Measurements from ENCODE around the gene TBC1D7.
A peak's percentile ranks its signal among the peaks of the same experiment; 100 is the strongest.

Gene TBC1D7

DNA sequence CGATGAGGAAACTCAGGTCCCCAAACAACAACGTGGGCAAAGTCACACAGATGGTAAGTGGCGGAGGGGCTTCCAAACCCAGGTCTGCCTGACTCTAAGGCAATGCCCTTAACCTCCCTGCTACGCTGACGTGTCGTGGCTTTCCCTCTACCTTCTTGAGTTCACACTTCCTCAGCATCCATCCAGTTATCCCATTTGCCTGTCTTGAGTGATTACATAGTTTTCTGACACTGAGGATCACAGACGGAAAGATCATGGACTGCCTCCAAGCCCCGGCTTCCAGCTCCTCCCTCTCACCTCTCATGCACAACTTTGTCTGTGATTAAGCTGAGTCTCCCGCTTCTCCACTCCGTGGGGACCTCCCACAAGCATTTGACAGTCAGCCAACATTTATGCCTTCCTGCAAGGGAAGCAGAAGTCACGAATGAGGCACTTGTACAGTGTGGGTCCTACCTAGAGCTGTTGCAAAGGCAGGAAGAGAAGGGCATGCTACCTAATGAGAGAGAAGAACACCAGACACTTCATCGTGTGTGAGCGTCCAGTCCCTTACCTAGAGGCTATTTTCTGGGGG is 33.8 kb downstream of the TBC1D7 start:
- no peak for DNase-seq (ENCODE audit: low spot score)

DNA sequence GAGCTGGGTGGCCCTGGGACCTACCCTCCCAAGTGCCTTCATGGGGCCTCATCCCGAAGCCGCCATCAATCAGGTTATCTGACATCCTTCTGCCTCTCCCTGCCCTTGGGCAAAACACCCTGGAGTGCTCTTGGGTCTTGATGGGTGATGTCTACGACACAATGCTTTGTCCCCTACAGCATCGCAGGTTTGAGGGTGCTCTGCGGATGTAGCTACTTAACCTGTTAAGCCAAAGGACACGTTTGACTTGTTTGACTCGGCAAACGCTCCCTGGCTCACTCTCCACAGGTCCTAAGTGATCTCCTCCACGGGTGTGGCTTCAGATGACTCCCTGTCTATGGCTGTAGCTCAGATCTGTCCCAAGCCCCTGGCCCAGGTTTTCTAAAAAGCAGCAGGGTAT is 35.6 kb downstream of the TBC1D7 start:
- DNase-seq (ENCODE audit: low spot score) = no peak

DNA sequence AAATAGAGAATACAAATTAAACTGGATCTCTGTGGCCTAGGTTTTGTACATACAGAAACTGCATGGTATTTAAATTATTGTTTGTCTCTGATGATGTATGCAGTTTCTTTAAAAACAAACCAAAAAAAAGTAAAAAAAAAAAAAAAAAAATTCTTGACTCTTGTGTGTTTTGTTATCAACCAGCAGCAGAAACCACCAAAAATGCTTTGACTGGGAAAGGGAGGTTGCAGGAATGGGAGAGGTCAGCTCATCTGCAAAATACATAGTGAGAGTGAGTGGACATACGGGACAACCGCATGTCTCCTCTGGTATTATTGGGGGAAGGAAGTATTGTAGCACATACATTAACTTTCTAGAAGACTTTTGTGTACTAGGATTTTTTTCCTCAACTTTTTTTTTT is 38.0 kb downstream of the TBC1D7 start:
- no peak for DNase-seq (ENCODE audit: low spot score)

DNA sequence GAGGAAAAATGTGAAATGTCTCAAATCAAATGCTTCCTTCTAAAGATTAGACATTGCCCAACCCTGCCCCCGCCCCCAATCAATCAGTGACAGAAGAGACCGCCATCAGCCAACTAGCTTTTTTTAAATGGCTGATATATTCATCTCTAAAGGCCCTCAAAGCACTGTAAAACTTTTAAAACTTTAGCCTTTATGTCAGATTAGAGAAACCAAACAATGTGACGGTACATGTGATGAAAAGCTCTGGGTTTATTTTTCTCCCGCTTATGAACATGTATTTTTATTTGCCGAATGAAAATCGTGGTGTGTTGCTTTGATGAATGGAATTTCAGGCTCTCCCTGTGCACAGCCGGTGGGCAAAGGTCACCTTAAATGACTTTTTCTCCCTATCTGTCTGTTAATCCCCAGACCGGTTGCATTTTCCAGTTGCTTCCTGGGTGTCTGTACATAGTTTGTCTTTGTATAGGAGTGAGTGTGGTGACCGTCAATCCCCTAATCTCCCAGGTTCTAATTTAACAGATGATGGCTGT is 38.5 kb downstream of the TBC1D7 start:
- DNase-seq (ENCODE audit: low spot score) = no peak

DNA sequence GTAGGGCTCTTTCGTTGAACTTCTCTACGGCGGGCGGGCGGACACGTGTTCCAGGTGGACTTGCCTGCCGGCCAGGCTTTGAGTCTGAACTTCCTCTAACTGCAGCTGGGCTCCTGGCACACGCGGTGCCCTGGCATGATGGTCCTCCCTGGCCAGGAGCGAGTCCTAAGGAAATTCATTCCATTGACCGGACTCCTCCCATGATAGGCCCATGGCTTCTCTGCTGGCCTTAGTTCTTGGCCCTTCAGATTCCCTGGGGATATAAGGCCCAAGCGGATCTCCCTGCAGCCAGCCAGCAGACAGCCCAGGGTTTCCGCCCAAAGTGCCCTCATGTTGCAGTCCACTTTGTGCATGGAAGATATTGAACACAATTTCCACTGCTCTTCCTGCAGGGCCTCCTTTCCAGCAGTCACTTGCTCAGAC is 39.4 kb downstream of the TBC1D7 start:
- no peak for DNase-seq (ENCODE audit: low spot score)

DNA sequence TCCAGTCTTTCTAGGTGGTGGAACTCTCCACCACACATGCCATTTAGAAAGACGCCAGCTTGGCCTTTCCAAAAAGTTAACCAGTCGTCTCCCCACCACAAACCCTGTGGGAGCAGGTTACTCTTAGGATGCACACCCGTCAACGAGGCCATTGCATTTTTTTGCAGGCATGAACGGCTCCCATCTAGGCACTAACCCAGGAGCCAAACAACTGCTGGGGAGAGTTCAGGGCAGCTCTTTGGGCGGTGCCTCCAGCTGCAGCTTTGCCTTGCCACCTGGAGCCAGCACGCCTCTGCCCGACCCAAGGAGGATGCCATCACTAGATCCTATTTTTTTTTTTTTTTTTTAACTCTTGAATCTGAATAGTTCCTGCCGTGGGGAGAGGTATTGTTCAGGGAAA is 39.9 kb downstream of the TBC1D7 start:
- DNase-seq (ENCODE audit: low spot score) = no peak

DNA sequence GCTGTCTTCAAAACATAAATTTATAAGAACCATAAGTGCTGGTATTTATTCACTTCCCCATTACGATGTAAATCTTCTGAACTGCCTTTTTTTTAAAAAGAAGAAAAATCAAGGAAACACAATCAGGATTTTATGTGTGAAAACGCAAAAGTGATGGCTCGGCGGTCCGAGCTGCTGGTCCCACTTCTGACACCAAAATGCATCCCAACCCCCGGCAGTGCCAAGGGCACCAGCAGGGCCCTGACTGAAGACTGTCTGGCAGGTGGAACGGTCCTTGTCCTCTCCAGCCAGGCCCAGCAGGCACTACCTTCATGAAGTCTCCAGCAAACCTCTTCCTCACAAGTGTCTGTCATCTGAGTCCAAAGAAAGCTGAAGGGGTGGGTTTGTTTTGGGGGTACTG is 41.2 kb downstream of the TBC1D7 start:
- DNase-seq (ENCODE audit: low spot score) = no peak

DNA sequence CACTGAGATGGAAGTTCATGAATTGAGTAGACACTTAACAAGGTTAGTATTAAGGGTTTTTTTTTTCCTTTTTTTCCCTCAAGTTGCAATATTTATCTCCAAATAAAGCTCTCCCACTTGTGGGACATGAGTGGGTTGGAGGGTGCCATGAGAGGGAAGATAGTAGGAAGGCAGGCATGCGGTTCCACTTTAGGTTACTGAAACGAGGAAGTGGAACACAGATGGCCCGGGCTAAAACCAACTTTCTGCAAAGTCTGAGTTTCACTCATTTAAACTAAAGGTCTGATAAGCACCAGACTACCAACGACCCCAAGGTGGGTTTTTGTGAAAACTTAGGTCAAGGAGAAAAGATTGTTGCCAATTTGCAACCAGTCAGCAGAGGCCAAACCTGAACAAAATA is 42.2 kb downstream of the TBC1D7 start:
- no peak for DNase-seq (ENCODE audit: low spot score)

DNA sequence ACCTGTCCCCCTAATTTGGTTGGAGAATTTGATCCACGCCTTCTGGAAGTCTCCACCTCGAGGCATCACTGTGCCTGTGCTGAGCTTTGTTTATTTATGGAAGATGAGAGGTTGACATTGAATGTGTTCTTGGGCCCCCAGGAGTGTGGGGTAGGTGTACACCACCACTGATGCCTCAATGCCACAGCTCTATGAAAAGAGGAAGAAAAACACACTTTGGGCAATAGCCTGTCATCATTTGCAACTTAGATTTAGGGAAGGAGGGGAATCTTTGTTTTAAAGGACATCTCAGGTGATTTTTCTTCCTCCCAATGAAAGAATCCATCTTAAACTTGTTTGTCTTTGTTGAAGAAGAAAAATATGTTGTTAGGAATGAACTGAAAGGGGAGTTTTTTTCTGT is 42.6 kb downstream of the TBC1D7 start:
- DNase-seq (ENCODE audit: low spot score) = no peak

DNA sequence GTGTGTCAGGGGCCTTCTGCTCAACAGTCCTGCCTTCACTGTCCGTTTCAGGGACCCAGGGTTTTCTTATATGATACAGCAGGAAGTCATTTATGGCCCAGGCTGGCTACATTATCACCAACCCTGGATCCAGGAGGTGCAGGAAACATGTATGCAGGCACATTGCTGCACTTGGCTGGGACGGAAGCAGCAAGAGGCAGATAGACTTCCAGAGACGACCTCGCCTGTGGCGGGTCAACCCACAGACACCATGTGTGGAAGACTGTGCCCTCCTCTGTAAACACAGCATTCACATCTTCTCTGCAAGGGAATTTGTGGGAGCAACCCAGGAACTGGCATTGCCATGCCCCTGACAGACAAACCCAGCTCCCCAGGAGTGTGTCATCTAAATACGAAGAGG is 43.7 kb downstream of the TBC1D7 start:
- DNase-seq (ENCODE audit: low spot score) = no peak

DNA sequence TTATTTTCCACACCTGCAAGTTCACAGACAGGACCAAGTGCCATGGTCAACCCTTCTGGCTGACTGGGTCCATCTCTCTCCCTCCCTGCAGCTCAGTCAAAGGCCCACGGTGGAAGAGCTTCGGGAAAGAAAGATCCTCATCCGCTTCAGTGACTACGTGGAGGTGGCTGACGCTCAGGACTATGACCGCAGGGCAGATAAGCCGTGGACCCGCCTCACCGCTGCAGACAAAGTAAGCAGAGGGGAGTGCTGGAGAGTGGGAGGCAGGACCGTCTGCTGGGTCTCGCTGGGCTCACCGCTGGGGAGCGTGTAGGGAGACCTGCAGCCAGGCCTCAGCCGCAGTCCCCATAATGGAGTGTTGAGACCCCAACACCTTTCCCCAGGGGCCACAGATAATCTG is 45.0 kb downstream of the TBC1D7 start:
- DNase-seq (ENCODE audit: low spot score) = no peak

DNA sequence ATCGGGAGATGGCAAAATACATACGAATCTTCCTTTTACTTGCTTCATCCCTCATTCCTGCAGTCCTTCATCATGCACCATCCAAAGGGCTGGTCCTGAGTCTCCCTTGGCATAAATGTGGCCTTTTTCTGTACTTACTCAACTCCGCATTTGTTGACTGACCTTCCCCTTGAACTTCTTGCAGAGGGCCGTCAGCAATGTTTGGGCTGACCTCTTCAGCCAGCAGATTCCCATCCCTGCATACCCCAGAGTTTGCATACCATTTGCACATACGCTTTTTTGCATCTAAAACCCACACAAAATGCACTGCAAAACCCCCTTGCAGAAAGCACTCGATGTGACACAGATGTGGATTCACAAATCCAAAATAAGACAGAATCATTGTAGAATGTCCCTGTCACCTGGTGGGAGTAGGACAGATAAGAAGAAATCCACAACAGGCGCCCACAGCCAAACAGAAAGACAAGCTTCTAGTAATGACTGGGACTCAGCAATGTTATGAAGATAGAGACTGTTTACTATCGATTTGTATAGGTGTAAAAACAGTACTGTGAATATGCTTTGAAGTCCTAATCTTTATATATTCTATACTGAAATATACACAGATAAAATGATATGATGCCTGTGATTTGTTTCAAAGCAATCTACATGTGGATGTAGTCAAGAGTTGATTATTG is 45.8 kb downstream of the TBC1D7 start:
- no peak for DNase-seq (ENCODE audit: low spot score)

DNA sequence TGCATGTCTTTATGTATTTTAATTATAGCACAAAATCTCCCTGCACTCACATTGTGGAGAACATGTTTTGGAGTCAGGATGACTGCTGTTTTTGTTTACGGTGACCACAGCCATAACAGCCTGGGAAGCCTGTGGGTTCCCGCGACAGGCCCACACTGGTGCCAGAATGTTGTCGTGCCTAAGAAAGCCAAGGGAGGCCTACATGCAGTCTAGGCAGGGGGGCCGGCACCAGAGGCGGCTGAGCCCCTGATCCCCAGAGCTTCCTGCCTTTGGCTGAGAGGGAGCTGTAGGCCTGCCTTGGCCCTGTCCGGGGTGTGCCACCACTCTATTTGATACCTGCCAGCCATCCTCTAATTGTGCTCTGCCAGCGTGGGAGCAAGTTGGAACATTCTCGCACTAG is 46.7 kb downstream of the TBC1D7 start:
- DNase-seq (ENCODE audit: low spot score) = no peak

DNA sequence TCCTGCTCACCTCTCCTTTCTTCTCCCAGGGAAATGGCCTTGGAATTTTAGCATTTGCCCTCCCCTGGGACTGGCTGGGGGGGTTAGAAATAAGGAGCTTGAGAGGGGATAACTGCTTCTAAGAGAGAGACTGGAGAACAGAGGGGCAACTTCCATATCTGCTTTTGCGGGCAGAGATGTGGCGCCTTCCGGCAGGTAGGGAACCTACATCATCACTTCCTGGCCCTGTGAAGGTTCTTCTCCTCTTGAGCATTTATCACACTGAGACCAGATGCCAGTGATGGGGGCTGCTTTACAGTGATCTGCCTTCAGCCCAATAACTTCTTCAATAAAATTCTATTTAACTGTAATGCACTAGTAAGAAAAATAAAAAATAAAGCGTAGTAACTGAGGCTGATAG is 48.1 kb downstream of the TBC1D7 start:
- no peak for DNase-seq (ENCODE audit: low spot score)

DNA sequence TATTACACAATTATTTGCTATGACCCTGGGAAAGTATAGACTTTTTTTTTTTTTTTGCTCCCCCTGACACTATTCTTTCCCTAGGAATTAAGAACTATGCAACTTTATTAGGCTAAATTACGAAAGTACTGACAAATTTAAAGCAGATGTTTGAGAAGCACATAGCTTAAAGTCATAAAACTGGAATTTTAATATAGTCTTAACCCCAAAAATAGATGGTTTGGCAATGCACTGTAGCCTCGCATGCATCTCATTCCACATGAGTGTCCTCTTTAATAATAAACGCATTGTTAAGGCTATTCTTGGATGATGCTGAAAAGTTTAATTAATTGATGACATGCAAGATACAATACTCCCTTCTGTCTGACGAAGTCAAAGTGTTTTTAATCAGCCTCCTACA is 49.3 kb downstream of the TBC1D7 start:
- DNase-seq (ENCODE audit: low spot score) = peak; percentile 41

DNA sequence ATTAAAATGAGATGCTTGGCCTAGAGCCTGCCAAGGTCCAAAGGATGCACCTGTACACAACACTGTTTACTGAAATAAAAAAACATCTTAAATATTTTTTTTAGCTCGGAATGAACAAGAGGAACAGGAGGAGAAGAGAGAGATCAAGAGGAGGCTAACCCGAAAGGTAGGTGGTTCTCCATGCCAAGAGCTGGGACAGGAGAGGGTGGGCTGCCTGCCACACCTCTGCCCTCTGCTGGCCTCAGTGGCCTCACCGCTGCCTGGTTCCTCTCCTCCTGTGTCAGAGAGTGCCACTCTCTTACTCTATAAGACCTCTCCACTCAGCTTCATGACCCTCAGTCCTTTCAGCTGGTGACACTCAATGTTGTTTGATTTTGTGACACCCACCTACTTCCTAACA is 50.2 kb downstream of the TBC1D7 start:
- DNase-seq (ENCODE audit: low spot score) = no peak

DNA sequence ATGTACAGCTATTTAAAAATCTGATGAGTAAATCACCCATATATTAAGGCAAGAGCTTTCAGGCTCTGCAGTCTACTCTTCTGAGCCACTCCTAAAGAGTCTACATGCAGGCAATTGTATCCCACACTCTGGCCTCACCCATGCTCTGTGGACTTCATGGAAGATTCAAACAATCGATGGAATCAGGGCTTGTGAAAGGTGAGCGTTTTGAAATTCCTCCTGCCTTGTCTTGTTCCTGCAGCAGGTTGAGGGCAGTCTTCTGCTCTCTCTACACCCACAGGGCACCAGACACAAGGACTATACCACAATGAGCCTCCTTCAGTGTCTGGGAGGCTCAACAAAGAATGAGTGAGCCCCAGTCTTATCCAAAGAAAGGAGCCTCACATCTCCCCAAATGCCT is 51.1 kb downstream of the TBC1D7 start:
- DNase-seq (ENCODE audit: low spot score) = no peak

DNA sequence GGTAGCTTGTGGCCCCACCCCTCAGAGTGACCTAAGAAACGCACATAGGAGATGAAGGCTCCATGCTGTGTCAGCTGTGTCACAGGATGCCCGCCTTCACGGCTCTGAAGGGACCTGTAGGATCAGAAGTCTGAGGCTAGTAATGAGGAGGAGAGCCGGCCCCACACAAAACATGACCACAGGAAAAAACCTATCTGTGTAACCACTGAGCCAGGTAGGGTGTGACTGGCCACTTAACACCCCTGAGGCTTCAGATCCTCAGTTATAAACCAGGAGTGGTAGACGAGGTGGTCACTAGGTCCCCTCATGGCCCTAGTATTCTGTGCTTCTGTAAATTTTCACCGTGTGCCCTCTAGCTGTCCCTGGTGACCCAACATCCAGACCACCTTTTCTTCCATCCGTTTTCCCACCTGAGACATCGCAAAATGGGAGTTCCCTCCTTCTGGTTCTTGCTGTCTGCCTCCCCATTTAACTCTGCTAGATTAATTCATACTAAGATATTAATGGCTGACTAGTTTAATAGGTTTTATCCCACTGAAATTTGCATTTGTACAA is 52.8 kb downstream of the TBC1D7 start:
- no peak for DNase-seq (ENCODE audit: low spot score)

DNA sequence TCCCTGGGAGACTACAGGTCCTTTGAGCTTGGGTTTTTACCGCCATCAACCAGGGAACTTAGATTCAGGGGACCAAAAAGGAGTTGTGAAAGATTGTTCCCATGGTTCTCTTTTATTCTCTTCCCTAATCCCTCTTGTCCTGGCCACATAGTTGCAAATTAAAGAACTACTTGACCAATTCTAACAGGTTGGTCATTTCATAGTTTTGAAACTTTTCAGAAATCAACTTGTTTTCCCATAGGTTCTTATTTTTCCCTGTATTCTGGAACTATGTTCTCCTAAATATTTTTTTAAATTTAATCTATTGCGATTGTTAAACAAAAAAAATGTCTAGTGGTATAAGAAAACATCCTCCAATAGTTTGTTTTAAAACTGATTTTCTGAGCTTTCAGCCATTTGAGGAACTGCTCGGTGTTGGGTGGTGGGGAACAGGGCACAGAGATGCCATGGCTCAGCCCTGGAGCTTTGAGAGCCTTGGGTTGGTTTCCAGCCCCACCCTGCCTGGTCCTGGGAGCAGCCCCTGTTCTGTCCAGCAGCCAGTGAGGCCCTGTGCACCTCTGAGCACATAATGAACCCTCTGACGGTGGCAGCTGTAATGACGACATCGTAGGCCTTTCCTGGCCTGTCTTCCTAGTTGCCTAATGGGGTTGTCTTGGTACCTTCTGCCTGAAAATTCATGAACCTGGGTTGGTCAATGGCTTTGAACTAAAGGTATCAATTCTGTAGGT is 53.5 kb downstream of the TBC1D7 start:
- DNase-seq (ENCODE audit: low spot score) = no peak

DNA sequence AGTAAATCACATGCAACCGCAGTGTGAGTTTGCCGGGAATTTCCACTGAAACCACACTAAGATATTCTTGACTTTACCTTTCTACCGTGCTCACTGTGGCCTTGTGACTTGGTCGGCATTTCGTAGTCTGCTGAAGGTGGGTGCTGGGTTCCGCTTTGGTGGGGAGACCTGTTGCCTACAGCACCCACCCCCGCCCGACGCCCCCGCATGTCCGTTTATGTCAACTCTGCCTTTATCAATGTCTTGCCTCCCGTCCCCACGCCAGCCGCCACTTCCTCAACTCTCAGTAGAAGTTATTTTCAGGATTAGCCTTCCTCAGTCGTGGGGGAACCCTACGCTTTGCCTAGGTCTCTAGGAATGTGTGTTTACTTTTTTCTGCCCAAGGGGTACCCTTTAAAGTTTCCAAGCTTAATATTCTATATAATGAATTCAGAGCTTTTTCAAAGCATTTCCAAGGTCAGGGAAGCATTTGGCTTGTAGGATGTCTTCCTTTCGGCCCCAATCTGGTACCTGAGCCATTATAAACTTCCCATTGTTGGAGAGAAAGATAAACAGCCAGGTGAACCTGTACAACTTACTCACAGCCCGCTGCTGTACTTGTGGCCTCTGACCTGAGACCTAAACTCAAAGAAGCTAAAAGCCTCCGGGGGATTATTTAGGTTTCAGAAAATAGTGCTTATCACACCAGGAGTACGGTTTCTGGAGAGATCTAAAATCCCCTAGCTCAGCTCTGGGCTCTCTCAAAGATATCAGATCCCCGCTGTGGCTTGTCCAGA is 54.2 kb downstream of the TBC1D7 start:
- DNase-seq (ENCODE audit: low spot score) = no peak

DNA sequence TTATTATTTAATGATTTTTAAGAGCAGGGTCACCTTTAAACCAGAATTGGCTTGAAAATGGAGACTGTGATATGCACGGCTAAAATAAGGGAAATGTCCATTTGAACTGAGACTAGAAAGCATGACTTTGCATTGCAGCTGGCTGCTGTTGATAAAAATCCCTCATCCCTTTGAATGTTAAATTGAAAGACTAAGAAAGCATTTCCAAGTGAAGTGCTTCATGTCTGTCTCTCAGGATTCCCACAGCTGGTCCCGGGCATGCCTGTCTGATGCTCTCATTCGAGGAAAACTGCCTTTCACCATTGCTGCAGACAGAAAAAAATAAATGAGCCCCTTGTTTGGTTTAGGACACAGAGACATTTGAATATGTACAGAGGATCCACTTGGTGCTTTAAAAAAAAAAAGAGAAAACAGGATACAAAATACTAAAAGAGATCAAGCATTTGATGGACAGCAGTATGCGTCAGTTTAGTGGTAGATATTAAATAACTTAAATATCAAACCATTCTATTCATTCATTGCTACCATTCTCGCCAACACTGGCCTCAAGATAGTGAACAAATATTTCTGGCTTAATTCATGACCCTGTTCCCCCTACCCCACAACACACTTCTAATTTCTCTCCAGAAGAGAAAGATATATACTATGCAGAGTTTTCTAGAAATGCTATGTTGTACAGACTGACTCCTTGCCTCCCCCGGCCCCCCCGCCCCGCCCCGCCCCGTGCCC is 55.0 kb downstream of the TBC1D7 start:
- no peak for DNase-seq (ENCODE audit: low spot score)
